HUES6 (cell line): ENCODE results near the gene SPSB1.

Experiments used
- H3K27ac ChIP-seq: 2 replicates; pipeline ENCODE4 v1.7.0; 2013; ENCODE audit warnings: low read depth, mild to moderate bottlenecking, low read length, inconsistent platforms
- H3K27me3 ChIP-seq: 2 replicates; pipeline ENCODE4 v1.6.1; 2013; ENCODE audit warnings: low read length; ENCODE audit not compliant: control insufficient read depth, insufficient read depth
- H3K36me3 ChIP-seq: 2 replicates; pipeline ENCODE4 v1.6.1; 2013; ENCODE audit warnings: low read length; ENCODE audit not compliant: control insufficient read depth, insufficient read depth
- H3K4me1 ChIP-seq: 2 replicates; pipeline ENCODE4 v1.6.1; 2013; ENCODE audit warnings: low read length; ENCODE audit not compliant: control insufficient read depth, insufficient read depth
- H3K4me3 ChIP-seq: 2 replicates; pipeline ENCODE4 v1.5.1; 2013; ENCODE audit warnings: low read depth, low read length
- H3K9ac ChIP-seq: one replicate; pipeline ENCODE4 v1.6.1; 2013; ENCODE audit warnings: mild to moderate bottlenecking, low read length
- H3K9me3 ChIP-seq: 2 replicates; pipeline ENCODE4 v1.6.1; 2013; ENCODE audit warnings: low read depth, low read length; ENCODE audit not compliant: control insufficient read depth, insufficient read depth

Gene SPSB1

DNA sequence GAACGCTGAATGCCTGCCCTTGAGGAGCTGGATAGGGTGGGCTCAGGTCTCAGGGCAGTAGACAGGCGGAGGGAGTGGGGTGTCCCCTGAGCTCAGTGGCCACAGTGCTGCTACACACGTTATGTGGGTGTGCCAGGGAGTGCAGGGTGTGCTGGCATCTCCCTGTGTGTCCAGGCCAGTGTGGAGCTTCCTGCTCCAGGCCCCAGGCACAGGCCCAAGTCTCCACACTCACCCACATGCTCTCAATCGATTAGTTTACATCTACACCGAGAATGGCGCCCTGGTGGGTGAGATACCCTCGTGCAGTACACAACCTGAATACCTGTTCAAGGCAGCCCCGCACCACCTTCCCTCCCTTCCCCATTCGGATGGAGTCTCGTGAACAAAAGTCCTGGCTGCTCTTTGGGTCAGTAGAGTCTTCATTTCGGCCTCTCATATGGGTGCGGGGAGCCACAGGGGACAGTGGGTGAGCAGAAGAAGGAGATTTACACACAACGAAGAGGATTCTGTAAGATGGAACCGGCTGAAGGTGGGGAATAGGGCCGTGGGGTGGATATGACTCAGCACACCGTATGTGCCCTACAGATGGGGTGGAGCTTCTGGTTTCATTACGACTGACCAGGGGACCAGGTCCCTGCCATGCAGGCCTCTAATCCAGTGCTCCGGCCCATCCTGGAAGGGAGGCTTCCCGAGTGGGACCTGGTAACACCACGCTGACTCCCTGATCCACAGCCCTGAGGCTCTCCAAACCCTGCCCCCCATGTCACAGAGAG is 93.3 kb downstream of the SPSB1 start:
- H3K36me3 ChIP-seq = no peaks in the 10 kb centered on the region
- H3K4me1 ChIP-seq = peaks cover 19% of the 10 kb centered on the region; the same call in 1 of the 2 replicates
- H3K9ac ChIP-seq = no peak overlapping the region
- H3K9me3 ChIP-seq = no peaks in the 10 kb centered on the region
- H3K27ac ChIP-seq = no peak overlapping the region
- H3K4me3 ChIP-seq = no peak overlapping the region
- no peaks in the 10 kb centered on the region for H3K27me3 ChIP-seq

- Histone ChIP-seq H3K4me3 (no peak overlapping the region), H3K27me3 (no peaks in the 10 kb centered on the region), H3K9me3 (no peaks in the 10 kb centered on the region), H3K27ac (no peak overlapping the region; the same call in 1 of the 2 replicates), H3K9ac (peak overlapping the region; percentile 43), H3K36me3 (no peaks in the 10 kb centered on the region), H3K4me1 (peaks cover 15% of the 10 kb centered on the region; the same call in 1 of the 2 replicates)
These were observed 95.9 kb downstream of the SPSB1 start for GRCh38 chr1:9388335-9389180.

- H3K36me3 ChIP-seq = no peaks in the 10 kb centered on the region
- H3K27me3 ChIP-seq = no peaks in the 10 kb centered on the region
- H3K9ac ChIP-seq = no peak overlapping the region
- no peak overlapping the region for H3K4me3 ChIP-seq
- H3K27ac ChIP-seq = no peak overlapping the region
- H3K9me3 ChIP-seq = peaks cover 3% of the 10 kb centered on the region
- H3K4me1 ChIP-seq = peaks cover 15% of the 10 kb centered on the region; the same call in 1 of the 2 replicates
These were observed 97.3 kb downstream of the SPSB1 start for GRCh38 chr1:9389968-9390367.

- no peaks in the 10 kb centered on the region for H3K36me3 ChIP-seq
- H3K4me1 ChIP-seq = peaks cover 7% of the 10 kb centered on the region; the same call in 1 of the 2 replicates
- peaks cover 5% of the 10 kb centered on the region for H3K9me3 ChIP-seq
- H3K27ac ChIP-seq = no peak overlapping the region
- no peaks in the 10 kb centered on the region for H3K27me3 ChIP-seq
- no peak overlapping the region for H3K9ac ChIP-seq
- H3K4me3 ChIP-seq = no peak overlapping the region
These were observed 98.9 kb downstream of the SPSB1 start for GRCh38 chr1:9391620-9392019.

DNA sequence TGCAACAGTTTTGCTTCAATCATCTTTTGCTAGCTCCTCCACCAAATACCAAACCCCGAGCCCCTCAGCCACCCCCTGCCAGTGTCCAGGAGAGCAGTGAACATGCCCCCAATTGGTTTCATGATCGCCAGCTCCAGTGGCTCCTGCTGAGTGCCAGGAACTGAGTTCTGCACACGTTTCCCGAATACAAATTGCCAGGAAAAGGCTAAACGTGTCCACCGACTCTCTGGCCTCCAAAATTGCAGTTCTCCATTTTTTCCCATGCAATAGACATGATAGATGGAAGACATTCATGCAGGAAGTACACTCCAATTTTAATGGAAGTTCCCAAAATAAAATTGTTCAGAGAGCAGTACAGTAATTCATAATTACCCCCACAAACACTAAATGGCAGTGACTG is 101.3 kb downstream of the SPSB1 start:
- H3K9me3 ChIP-seq = peaks cover 5% of the 10 kb centered on the region
- H3K27me3 ChIP-seq = no peaks in the 10 kb centered on the region
- H3K9ac ChIP-seq = no peak overlapping the region
- no peak overlapping the region for H3K27ac ChIP-seq
- no peaks in the 10 kb centered on the region for H3K36me3 ChIP-seq
- no peaks in the 10 kb centered on the region for H3K4me1 ChIP-seq
- no peak overlapping the region for H3K4me3 ChIP-seq

GRCh38 chr1:9395018-9395417 is 102.3 kb downstream of the SPSB1 start:
- Histone ChIP-seq H3K27me3 (no peaks in the 10 kb centered on the region), H3K9me3 (peaks cover 5% of the 10 kb centered on the region), H3K9ac (no peak overlapping the region), H3K4me1 (peaks cover 7% of the 10 kb centered on the region; the same call in 1 of the 2 replicates), H3K27ac (no peak overlapping the region), H3K36me3 (no peaks in the 10 kb centered on the region), H3K4me3 (no peak overlapping the region)

DNA sequence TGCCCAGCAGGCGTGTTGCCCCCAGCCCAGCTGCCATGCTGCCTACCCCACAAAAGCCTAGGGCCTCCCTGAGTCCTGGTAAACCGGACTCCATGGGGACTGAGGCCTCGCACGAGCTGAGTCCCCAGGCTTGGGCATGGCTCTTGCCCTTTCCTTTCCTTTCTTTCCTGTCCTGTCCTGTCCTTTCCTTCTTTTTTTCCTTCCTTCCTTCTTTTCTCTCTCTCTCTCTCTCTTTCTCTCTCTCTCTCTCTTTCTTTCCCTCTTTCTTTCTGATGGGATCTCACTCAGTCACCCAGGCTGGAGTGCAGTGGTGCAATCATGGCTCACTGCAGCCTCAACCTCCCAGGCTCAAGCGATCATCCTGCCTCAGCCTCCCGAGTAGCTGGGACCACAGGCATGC is 104.4 kb downstream of the SPSB1 start:
- Histone ChIP-seq H3K27me3 (no peaks in the 10 kb centered on the region), H3K4me1 (peaks cover 7% of the 10 kb centered on the region; the same call in 1 of the 2 replicates), H3K36me3 (no peaks in the 10 kb centered on the region), H3K27ac (no peak overlapping the region), H3K9me3 (peaks cover 5% of the 10 kb centered on the region), H3K9ac (no peak overlapping the region), H3K4me3 (no peak overlapping the region)

DNA sequence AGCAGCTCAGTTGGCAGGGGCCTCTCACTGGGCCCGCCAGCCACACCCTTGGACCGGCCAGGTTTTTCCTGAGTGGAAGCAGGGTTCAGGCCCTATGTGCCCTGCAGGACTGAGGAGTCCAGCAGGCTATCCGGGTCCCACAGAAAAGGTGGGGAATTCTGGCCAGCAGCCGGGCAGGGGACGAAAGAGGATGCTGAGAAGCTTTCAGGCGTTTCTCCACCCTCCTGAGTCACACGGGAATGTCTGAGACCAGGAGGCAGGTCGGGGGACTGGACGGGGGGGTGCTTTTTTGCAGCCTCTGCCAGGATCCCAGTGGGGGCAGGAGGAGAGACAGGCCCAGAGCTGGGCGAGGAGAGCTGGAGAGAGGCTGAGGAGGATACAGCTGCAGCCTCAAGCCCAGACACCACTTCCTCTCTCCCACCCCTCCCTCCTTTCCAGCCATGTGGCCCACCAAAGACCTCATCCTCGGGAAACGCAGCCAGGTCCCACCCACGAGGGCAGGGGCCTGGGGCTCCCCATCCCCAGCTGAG is 105.4 kb downstream of the SPSB1 start:
- H3K27ac ChIP-seq = no peak overlapping the region

GRCh38 chr1:9399510-9400424 is 107.1 kb downstream of the SPSB1 start:
- H3K4me1 ChIP-seq = peaks cover 7% of the 10 kb centered on the region; the same call in 1 of the 2 replicates
- H3K27me3 ChIP-seq = no peaks in the 10 kb centered on the region
- H3K9me3 ChIP-seq = peaks cover 5% of the 10 kb centered on the region
- H3K27ac ChIP-seq = no peak overlapping the region
- no peaks in the 10 kb centered on the region for H3K36me3 ChIP-seq
- H3K9ac ChIP-seq = no peak overlapping the region
- H3K4me3 ChIP-seq = no peak overlapping the region

More for the DNA sequence above, 105.4 kb downstream of the SPSB1 start:
- H3K9me3 ChIP-seq = peaks cover 5% of the 10 kb centered on the region
- peaks cover 7% of the 10 kb centered on the region; the same call in 1 of the 2 replicates for H3K4me1 ChIP-seq
- no peaks in the 10 kb centered on the region for H3K27me3 ChIP-seq
- no peak overlapping the region for H3K9ac ChIP-seq
- no peak overlapping the region for H3K4me3 ChIP-seq
- H3K36me3 ChIP-seq = no peaks in the 10 kb centered on the region

DNA sequence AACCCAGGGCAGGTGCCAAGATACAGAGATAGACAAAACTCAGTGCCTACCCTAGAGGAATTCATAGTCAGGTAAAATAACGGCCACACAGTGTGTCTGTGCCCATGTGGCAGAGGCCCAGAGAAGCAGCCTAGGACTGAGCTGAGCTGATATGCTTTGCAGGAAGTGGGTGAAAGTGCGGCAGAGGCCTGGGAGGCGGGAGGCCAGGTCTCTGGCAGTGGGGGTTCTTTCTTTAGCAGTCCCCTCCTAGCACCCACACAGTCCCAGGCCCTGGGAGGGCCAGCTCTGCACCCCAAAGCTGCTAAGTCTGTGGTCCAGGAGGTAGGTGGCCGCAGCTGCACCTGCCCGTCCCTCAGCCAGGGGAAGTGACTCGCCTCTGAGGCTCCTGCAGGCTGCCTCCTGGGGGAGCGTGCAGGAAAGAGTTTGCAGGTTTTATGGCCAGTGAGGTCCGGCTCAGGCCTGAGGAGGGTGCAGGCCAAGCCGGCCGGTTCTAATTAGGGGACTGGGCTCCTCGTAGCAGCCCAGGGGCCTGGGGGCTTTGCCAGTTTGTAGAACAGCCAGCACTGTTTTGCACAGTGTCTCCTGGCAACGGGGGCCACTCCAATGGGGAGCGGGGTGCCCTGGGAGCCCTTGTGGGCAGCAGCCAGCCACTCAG is 107.9 kb downstream of the SPSB1 start:
- no peak overlapping the region for H3K9ac ChIP-seq
- no peak overlapping the region for H3K4me3 ChIP-seq
- no peaks in the 10 kb centered on the region for H3K36me3 ChIP-seq
- no peaks in the 10 kb centered on the region for H3K9me3 ChIP-seq
- H3K27me3 ChIP-seq = no peaks in the 10 kb centered on the region
- H3K4me1 ChIP-seq = peaks cover 7% of the 10 kb centered on the region; the same call in 1 of the 2 replicates
- no peak overlapping the region for H3K27ac ChIP-seq
